GM20000 (cell line): Measurements from ENCODE around the gene MORN1.

ENCODE experiments used
- DNase-seq: peaks from one replicate; pipeline ENCODE4 v3.0.0; 2012; ENCODE audit warnings: low spot score
- CTCF ChIP-seq: IDR thresholded peaks from 2 replicates; pipeline ENCODE4 v1.5.1; 2012; ENCODE audit warnings: mild to moderate bottlenecking, control low read depth; ENCODE audit errors: extremely low read depth, missing control alignments

The MORN1 gene

GRCh38 chr1:2341706-2342383 is 49.5 kb downstream of the MORN1 start:
- no peak for DNase-seq
- TF ChIP-seq CTCF: no peak

DNA sequence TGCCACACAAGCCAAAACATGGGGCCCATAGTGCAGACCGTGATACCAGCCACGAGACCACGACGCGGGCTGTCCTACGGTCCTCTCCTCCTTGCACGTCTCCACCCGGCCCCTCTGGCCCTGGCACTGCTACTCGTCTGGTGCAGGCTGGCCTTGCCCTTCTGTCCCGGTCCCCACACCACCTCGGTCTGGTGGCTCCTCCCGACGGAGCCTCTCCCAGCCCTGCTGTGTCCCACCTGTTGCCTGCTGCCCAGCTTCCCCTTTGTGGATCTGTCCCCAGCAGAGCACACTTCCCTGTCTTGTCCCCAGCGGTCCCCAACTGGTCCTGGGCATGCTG is 50.5 kb downstream of the MORN1 start:
- DNase-seq: no peak
- TF ChIP-seq CTCF: no peak

DNA sequence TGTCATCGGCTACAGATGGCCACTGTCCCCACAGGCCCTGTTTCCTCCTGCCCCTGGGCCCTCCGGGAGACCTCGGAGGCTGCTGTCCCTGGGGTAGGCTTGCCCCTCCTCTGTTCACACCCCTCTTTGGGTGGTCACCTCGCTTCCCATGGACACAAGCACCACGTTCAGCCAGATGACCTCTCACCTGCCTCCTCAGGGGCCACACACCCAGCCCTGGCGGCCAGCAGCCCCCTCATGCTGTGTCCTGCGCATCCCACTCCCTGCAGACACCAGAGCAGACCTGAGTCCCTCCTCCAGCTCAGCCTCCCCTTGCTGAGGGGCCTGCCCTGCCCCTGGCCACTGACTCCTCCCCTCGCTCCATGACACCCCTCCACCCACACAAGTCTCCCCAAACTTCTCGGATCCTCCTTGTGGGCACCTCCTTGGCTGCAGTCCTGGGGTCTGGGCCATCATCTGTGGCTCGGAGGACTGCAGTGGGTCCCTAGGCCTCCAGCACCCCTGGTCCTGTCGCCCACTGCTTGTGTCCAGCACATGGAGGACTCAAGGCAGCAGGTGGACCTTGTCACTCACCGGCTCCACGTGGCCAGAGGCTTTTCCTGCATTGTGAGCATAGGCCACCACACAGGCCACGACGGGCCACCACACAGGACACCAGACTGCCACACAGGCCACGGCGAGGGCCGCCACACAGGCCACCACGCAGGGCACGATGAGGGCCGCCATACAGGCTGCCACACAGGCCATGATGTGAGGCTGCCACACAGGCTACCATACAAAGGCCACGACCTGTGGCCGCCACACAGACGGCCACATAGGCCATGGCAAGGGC is 51.1 kb downstream of the MORN1 start:
- no peak for DNase-seq
- no peak for TF ChIP-seq CTCF

DNA sequence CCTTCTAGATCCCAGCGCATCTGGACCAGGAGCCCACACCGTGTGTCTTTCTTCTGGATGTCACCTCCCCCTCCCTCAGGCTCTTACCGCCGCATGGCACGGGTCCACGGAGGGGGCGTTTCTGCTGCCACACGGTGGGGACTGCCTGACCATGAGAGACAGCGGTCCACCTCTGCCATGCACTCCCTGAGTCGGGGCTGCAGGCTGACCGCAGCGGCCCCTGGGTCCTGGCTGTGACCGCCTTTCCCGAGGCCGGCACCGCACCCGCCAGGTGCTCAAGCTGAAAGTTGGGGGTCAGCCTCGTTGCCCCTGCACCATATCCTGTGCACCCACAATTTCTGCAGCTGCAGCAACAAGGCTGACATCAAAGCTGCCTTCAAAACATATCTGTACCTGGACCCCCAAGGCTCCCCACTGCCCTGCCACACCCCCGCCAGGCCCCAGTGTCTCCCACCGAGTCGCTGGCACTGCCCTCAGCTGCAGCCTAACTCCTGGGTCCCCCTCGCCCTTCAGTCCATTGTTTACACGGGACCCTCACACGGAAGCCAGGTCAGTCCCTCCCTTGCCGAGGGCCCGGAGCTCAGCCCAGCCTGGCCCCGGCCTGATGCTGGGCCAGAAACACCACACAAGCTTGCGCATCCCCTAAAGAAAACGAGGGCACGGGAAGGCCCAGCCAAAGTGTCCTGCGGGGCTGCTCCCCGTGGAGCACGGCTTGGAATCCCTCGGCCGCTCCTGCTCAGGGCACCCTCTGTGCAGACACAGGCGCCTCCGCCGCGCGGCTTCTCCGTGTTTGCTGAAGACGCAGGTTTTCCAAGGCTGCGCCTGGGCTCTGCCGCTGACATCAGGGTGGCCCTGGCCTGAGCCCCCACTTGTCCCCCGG is 51.9 kb downstream of the MORN1 start:
- TF ChIP-seq CTCF: no peak

GRCh38 chr1:2337501-2337900 is 53.9 kb downstream of the MORN1 start:
- no peak for TF ChIP-seq CTCF
- no peak for DNase-seq

More for the DNA sequence above, 51.9 kb downstream of the MORN1 start:
- DNase-seq: no peak

DNA sequence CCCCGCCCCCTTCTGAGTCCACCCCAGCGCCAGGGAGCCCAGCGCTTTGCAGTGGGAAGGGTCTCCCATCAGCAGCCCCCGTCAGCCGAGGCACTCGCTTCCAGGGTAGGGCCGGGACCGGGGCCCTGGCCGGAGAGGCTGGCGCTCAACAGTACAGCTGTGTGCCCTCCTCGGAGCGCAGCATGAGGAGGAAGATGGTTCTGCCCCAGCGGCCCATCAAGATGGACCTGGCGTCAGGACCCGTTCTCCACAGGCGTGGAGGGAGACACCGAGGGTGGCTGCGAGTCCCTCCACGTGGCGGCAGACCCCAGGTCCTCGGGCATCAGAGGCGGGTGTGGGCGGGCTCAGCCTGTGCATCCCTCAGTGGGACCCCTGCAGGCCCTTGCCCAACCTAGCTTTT is 54.3 kb downstream of the MORN1 start:
- no peak for DNase-seq
- no peak for TF ChIP-seq CTCF
